ENCODE data around the gene RGS3.
A peak's percentile ranks its signal among the peaks of the same experiment; 100 is the strongest.

Gene RGS3

GRCh38 chr9:113622600-113623400 is 159.3 kb downstream of the RGS3 start (continued):
- TF ChIP-seq ELK4 (IDR thresholded peaks at IDR 0.05; ENCODE audit: borderline replicate concordance, low read depth, low read length) (no peak), ZBTB44 (tag by site-specific recombination; IDR thresholded peaks at IDR 0.05) (0 out of 2 replicates have a peak, but pooled peaks have one; percentile 32), ZSCAN5A (tag by site-specific recombination; IDR thresholded peaks at IDR 0.05) (no peak), SCRT2 (tag by site-specific recombination; IDR thresholded peaks at IDR 0.05) (no peak), ZNF561 (tag by site-specific recombination; IDR thresholded peaks at IDR 0.05; ENCODE audit: borderline replicate concordance) (no peak), ZNF148 (tag by site-specific recombination; IDR thresholded peaks at IDR 0.05; ENCODE audit: borderline replicate concordance) (no peak)

- Histone ChIP-seq H3K36me3 (ENCODE audit: control insufficient read depth in 2 of 2, insufficient read depth in 1 of 2, low read length in 2 of 2) (no peaks in the 10 kb centered on the region), H3K9me3 (ENCODE audit: control insufficient read depth, insufficient read depth, low read depth, low read length) (no peaks in the 10 kb centered on the region), H3K4me3 (ENCODE audit: low read depth, low read length) (no peak overlapping the region), H3K27ac (ENCODE audit: extremely low read depth, low read depth, low read length) (no peak overlapping the region), H3K4me1 (ENCODE audit: control insufficient read depth, insufficient read depth, low read length) (peaks cover 7% of the 10 kb centered on the region; the same call in 1 of the 2 replicates)
- ChIA-PET CTCF (interaction anchor here (2.0 to 6.9 kb wide), 2 partner anchors 32 kb away, joined by 7 to 33 read pairs; no protein-coding TSS in a partner anchor), POLR2A (interaction anchor here (1.6 kb wide), 1 partner anchor 284 kb away, joined by 4 read pairs; the partner anchor contains the start of gene WDR31)
- TF ChIP-seq ZNF175 (tag by site-specific recombination; IDR thresholded peaks at IDR 0.05): no peak
- no peak for TF ChIP-seq ZNF184 (tag by site-specific recombination; IDR thresholded peaks at IDR 0.05)
- TF ChIP-seq ZNF274 (IDR thresholded peaks at IDR 0.05; ENCODE audit: low read length): no peak
- no peak for TF ChIP-seq ZNF274 (tag by site-specific recombination; IDR thresholded peaks at IDR 0.05; ENCODE audit: borderline replicate concordance)
- TF ChIP-seq SP3 (tag by site-specific recombination; IDR thresholded peaks at IDR 0.05): no peak
- no peak for TF ChIP-seq ZNF239 (tag by site-specific recombination; IDR thresholded peaks at IDR 0.05)
- TF ChIP-seq ZNF433 (tag by site-specific recombination; IDR thresholded peaks at IDR 0.05; ENCODE audit: low read depth): no peak
- no peak for TF ChIP-seq ZNF654 (tag by site-specific recombination; IDR thresholded peaks at IDR 0.05; ENCODE audit: low read depth)
- TF ChIP-seq EGR2 (tag by site-specific recombination; IDR thresholded peaks at IDR 0.05; ENCODE audit: low read depth): no peak
- TF ChIP-seq ZNF529 (tag by site-specific recombination; IDR thresholded peaks at IDR 0.05; ENCODE audit: insufficient replicate concordance): no peak
- no peak for TF ChIP-seq ZNF132 (tag by site-specific recombination; IDR thresholded peaks at IDR 0.05; ENCODE audit: borderline replicate concordance)
Observed at GRCh38 chr9:113623851-113624485, 160.4 kb downstream of the RGS3 start.

Data from HEK293 (cell line).